Measurements from ENCODE around the gene FHIP2A. TPM values are rescaled to one million over a fixed set of nuclear protein-coding genes. Genes with fewer than 3 reads are reported as not detected.

The FHIP2A gene
- total and polyA plus RNA-seq, 2 experiments from 2014 or later: 6.7 to 11.8 TPM

GRCh38 chr10:114855776-114856543 lies 34.4 kb downstream of the FHIP2A start:
- H3K79me2 ChIP-seq (replicated peaks; ENCODE audit: insufficient read depth): no peaks in the 10 kb centered on the region
- no peaks in the 10 kb centered on the region for H3K36me3 ChIP-seq (ENCODE audit: insufficient read depth)
- no peaks in the 10 kb centered on the region for H3K27me3 ChIP-seq (ENCODE audit: insufficient read depth)
- H3K4me2 ChIP-seq: no peak overlapping the region
- Mint-ChIP-seq H3K4me1 (no peaks in the 10 kb centered on the region), H3K27ac (no peak overlapping the region), H3K36me3 (ENCODE audit: low read depth) (peaks cover 16% of the 10 kb centered on the region; the same call in 2 of the 3 replicates), H3K4me3 (no peak overlapping the region), H3K27me3 (ENCODE audit: insufficient read depth, low read depth, poor library complexity) (peaks cover 3% of the 10 kb centered on the region), H3K9me3 (no peaks in the 10 kb centered on the region)
- H3K9me2 ChIP-seq (ENCODE audit: insufficient read depth): no peaks in the 10 kb centered on the region
- H4K20me1 ChIP-seq (replicated peaks; ENCODE audit: insufficient read depth): no peaks in the 10 kb centered on the region
- H3K27ac ChIP-seq (ENCODE audit: low read depth): no peak overlapping the region
- no peak for DNase-seq (ENCODE audit: low spot score)
- H3K4me1 ChIP-seq (ENCODE audit: insufficient read depth): no peaks in the 10 kb centered on the region
- ATAC-seq: no peak
- no peak overlapping the region for H3K4me3 ChIP-seq
- no peaks in the 10 kb centered on the region for H3F3A ChIP-seq (replicated peaks; ENCODE audit: low read depth)
- TF ChIP-seq ZNF331 (CRISPR knock-in tag; IDR thresholded peaks at IDR 0.05; ENCODE audit: low read depth) (no peak), ETS1 (IDR thresholded peaks at IDR 0.05) (no peak), POLR2AphosphoS5 (IDR thresholded peaks at IDR 0.05; ENCODE audit: low read depth) (no peak), ZNF462 (CRISPR knock-in tag; IDR thresholded peaks at IDR 0.05) (no peak), JUNB (IDR thresholded peaks at IDR 0.05; ENCODE audit: unreplicated experiment) (no peak), CREB1 (CRISPR knock-in tag; IDR thresholded peaks at IDR 0.05; ENCODE audit: low read depth) (no peak), CTCF (conservative IDR thresholded peaks at IDR 0.05; ENCODE audit: low read depth in 2 of 2) (no peak), REST (IDR thresholded peaks at IDR 0.05; ENCODE audit: unreplicated experiment) (no peak), EZH2phosphoT487 (IDR thresholded peaks at IDR 0.05; ENCODE audit: unreplicated experiment) (no peak), STAT1 (IDR thresholded peaks at IDR 0.05; ENCODE audit: unreplicated experiment) (no peak), ZNF114 (CRISPR knock-in tag; IDR thresholded peaks at IDR 0.05) (no peak), NANOG (IDR thresholded peaks at IDR 0.05; ENCODE audit: borderline replicate concordance) (no peak)
- no peak overlapping the region for H2AFZ ChIP-seq
